ENCODE results near the gene BAX. TPM values are rescaled to one million over a fixed set of nuclear protein-coding genes. Genes with fewer than 3 reads are reported as not detected.

Gene BAX
- total RNA-seq, 2 experiments from 2014 or later: 272 to 279 TPM

GRCh38 chr19:48991873-48992580 lies 37.4 kb downstream of the BAX start:
- CTCF ChIA-PET: interaction anchor here (0.9 to 3.3 kb wide), 6 partner anchors 16 to 128 kb away, joined by 3 to 24 read pairs (median 3); partner anchors contain the start of genes FTL and PPFIA3
- POLR2A ChIA-PET: interaction anchor here (0.6 to 1.6 kb wide), 3 partner anchors 13 to 120 kb away, joined by 3 to 7 read pairs (median 7); partner anchors contain the start of gene PPP1R15A

- ChIA-PET POLR2A (interaction anchor here (0.6 to 2.1 kb wide), 6 partner anchors 14 to 121 kb away, joined by 3 to 7 read pairs (median 6); partner anchors contain the start of genes BAX and PPP1R15A), CTCF (interaction anchor here (0.9 to 3.3 kb wide), 16 partner anchors 9 to 197 kb away, joined by 3 to 24 read pairs (median 4); partner anchors contain the start of genes FTL and PPFIA3)
Observed at GRCh38 chr19:48992581-48993174, 38.0 kb downstream of the BAX start.

- POLR2A ChIA-PET: interaction anchor here (0.6 to 2.1 kb wide), 8 partner anchors 15 to 248 kb away, joined by 3 to 9 read pairs (median 4); partner anchors contain the start of genes BAX and PPP1R15A
- CTCF ChIA-PET: interaction anchor here (0.7 to 3.3 kb wide), 20 partner anchors 10 to 348 kb away, joined by 3 to 24 read pairs (median 3); partner anchors contain the start of genes CA11, CGB7, FTL and NUCB1
Observed at GRCh38 chr19:48993175-48994034, 38.7 kb downstream of the BAX start, which contains the start of the genes GYS1 and RUVBL2. Gene GYS1, minus strand, starts transcription at chr19:48993309. Its CDS starts 197 bp downstream, at chr19:48993112. Gene RUVBL2, plus strand, starts transcription at chr19:48993887. Its CDS starts 25 bp downstream, at chr19:48993912.

GRCh38 chr19:48994035-48994386 lies 39.3 kb downstream of the BAX start:
- CTCF ChIA-PET: interaction anchor here (0.7 to 3.3 kb wide), 13 partner anchors 17 to 348 kb away, joined by 3 to 24 read pairs (median 3); partner anchors contain the start of genes CA11, CGB7, FTL and NUCB1
- POLR2A ChIA-PET: interaction anchor here (0.6 to 2.1 kb wide), 3 partner anchors 32 to 249 kb away, joined by 3 to 9 read pairs (median 7); no protein-coding TSS in a partner anchor

- ChIA-PET POLR2A (interaction anchor here (0.7 kb wide), 1 partner anchor 93 kb away, joined by 6 read pairs; no protein-coding TSS in a partner anchor), CTCF (interaction anchor here (0.6 to 2.3 kb wide), 5 partner anchors 11 to 682 kb away, joined by 3 to 12 read pairs (median 4); no protein-coding TSS in a partner anchor)
Observed at GRCh38 chr19:48997972-48998371, 43.3 kb downstream of the BAX start.

GRCh38 chr19:48999481-49000325 lies 45.0 kb downstream of the BAX start:
- CTCF ChIA-PET: interaction anchor here (0.6 to 2.3 kb wide), 11 partner anchors 9 to 199 kb away, joined by 3 to 12 read pairs (median 4); partner anchors contain the start of gene LIN7B
- POLR2A ChIA-PET: interaction anchor here (0.6 kb wide), 3 partner anchors 9 to 554 kb away, joined by 3 to 5 read pairs (median 5); no protein-coding TSS in a partner anchor

GRCh38 chr19:49004133-49004532 lies 49.5 kb downstream of the BAX start:
- POLR2A ChIA-PET: interaction anchor here (0.5 to 0.7 kb wide), 3 partner anchors 84 to 212 kb away, joined by 3 to 5 read pairs (median 5); no protein-coding TSS in a partner anchor
- CTCF ChIA-PET: interaction anchor here (1.0 to 1.2 kb wide), 2 partner anchors 11 to 34 kb away, joined by 5 to 8 read pairs; partner anchors contain the start of gene GYS1

GRCh38 chr19:49004964-49005614 lies 50.4 kb downstream of the BAX start:
- ChIA-PET CTCF (interaction anchor here (1.2 kb wide), 1 partner anchor 92 kb away, joined by 3 read pairs; no protein-coding TSS in a partner anchor), POLR2A (interaction anchor here (0.8 kb wide), 1 partner anchor 12 kb away, joined by 3 read pairs; the partner anchor contains the start of gene LHB)

- ChIA-PET CTCF (no interaction called here), POLR2A (no interaction called here)
Observed at GRCh38 chr19:49006905-49007304, 52.2 kb downstream of the BAX start.

GRCh38 chr19:49009828-49010227 lies 55.2 kb downstream of the BAX start:
- ChIA-PET CTCF (interaction anchor here (3.1 kb wide), 1 partner anchor 11 kb away, joined by 12 read pairs; no protein-coding TSS in a partner anchor), POLR2A (no interaction called here)

- CTCF ChIA-PET: interaction anchor here (3.1 kb wide), 1 partner anchor 11 kb away, joined by 12 read pairs; no protein-coding TSS in a partner anchor
- POLR2A ChIA-PET: no interaction called here
Observed at GRCh38 chr19:49010453-49010852, 55.8 kb downstream of the BAX start.

- ChIA-PET CTCF (no interaction called here), POLR2A (no interaction called here)
Observed at GRCh38 chr19:49011194-49011593, 56.5 kb downstream of the BAX start.

Other genes starting within 250 kb of the BAX start
- 1 to 10 TPM in 1 of 2 experiments, under 1 TPM in 1; 0.91 to 1.0 TPM for gene MAMSTR, start 235.2 kb upstream of the BAX start, total RNA-seq
- under 1 TPM; 0.19 to 0.63 TPM for gene RASIP1, start 214.3 kb upstream of the BAX start, total RNA-seq
- not detected for gene IZUMO1, start 208.0 kb upstream of the BAX start, total RNA-seq
- under 1 TPM; 0.06 to 0.17 TPM for gene FUT1, start 202.2 kb upstream of the BAX start, total RNA-seq
- not detected for gene FGF21, start 199.4 kb upstream of the BAX start, total RNA-seq
- 10 to 100 TPM; 71.5 to 73.1 TPM for gene BCAT2, start 143.8 kb upstream of the BAX start, total RNA-seq
- gene HSD17B14, start 118.4 kb upstream of the BAX start, total RNA-seq: under 1 TPM; 0.27 to 0.44 TPM
- gene PLEKHA4, start 86.3 kb upstream of the BAX start, total RNA-seq: 1 to 10 TPM; 4.8 to 5.5 TPM
- gene PPP1R15A, start 82.5 kb upstream of the BAX start, total RNA-seq: 10 to 100 TPM; 31.4 to 31.9 TPM
- not detected for gene TULP2, start 56.1 kb upstream of the BAX start, total RNA-seq
- gene NUCB1, start 54.6 kb upstream of the BAX start, total RNA-seq: 10 to 100 TPM; 89.2 to 89.5 TPM
- gene DHDH, start 21.2 kb upstream of the BAX start, total RNA-seq: under 1 TPM; 0.32 to 0.67 TPM
- 1,000 to 10,000 TPM; 1,469 to 1,496 TPM for gene FTL, start 10.4 kb downstream of the BAX start, total RNA-seq
- 10 to 100 TPM; 50.8 to 54.7 TPM for gene GYS1, start 38.4 kb downstream of the BAX start, total RNA-seq
- 100 to 1,000 TPM; 173 to 175 TPM for gene RUVBL2, start 39.0 kb downstream of the BAX start, total RNA-seq
- gene LHB, start 62.2 kb downstream of the BAX start, total RNA-seq: not detected
- gene CGB3, start 69.5 kb downstream of the BAX start, total RNA-seq: not detected
- not detected for gene CGB2, start 77.0 kb downstream of the BAX start, total RNA-seq
- not detected for gene CGB1, start 82.0 kb downstream of the BAX start, total RNA-seq
- not detected for gene CGB5, start 89.0 kb downstream of the BAX start, total RNA-seq
- gene CGB8, start 94.2 kb downstream of the BAX start, total RNA-seq: not detected
- gene CGB7, start 102.9 kb downstream of the BAX start, total RNA-seq: not detected
- gene NTF4, start 109.9 kb downstream of the BAX start, total RNA-seq: not detected
- not detected for gene KCNA7, start 117.8 kb downstream of the BAX start, total RNA-seq
- gene SNRNP70, start 130.6 kb downstream of the BAX start, total RNA-seq: 100 to 1,000 TPM; 201 TPM
- gene LIN7B, start 159.5 kb downstream of the BAX start, total RNA-seq: 1 to 10 TPM; 4.7 to 4.9 TPM
- gene C19orf73, start 164.3 kb downstream of the BAX start, total RNA-seq: 1 to 10 TPM; 1.0 to 1.4 TPM
- 1 to 10 TPM; 3.9 to 4.7 TPM for gene PPFIA3, start 164.7 kb downstream of the BAX start, total RNA-seq
- gene HRC, start 200.5 kb downstream of the BAX start, total RNA-seq: not detected
- gene TRPM4, start 202.9 kb downstream of the BAX start, total RNA-seq: under 1 TPM in 1 of 2 experiments, not detected in 1; 0.13 TPM

Data from activated CD8-positive, alpha-beta memory T cell treated with anti-CD3 and anti-CD28 coated beads for 36 hours (primary cell).